IMR-90 (cell line): ENCODE data around the gene CPED1. TPM values are rescaled to one million over a fixed set of nuclear protein-coding genes. Genes with fewer than 3 reads are reported as not detected.

Experiments used
- ATAC-seq: fragments of 200-7000 bp; cut with Tn5 transposase; 2 replicates; pipeline ENCODE4 v1.9.1; 2020; ENCODE audit warnings: low read depth, mild to moderate bottlenecking, moderate library complexity
- BruUV-seq: library from RNA; stranded (reverse); fragments of 400-500 nt; replicated peaks from 2 replicates; lab custom pipeline; 2021; lab: Mats Ljungman, UMichigan
- CTCF ChIA-PET: fragments of 300-600 bp; formaldehyde crosslinking; extraction: SDS; loops from one replicate; lab custom pipeline; 2021; ENCODE audit warnings: antibody characterized with exemption; lab: Yijun Ruan, JAX
- POLR2A ChIA-PET: fragments of 300-600 bp; sonication (Branson Sonifier 250); formaldehyde crosslinking; loops from one replicate; lab custom pipeline; 2022; ENCODE audit warnings: antibody characterized with exemption; ENCODE audit not compliant: unreplicated experiment; lab: Charles Lee
- DNase-seq: peaks from one replicate; pipeline ENCODE4 v3.0.0; 2013
- H2AFZ ChIP-seq: replicated peaks from 2 replicates; pipeline ENCODE3; 2013; ENCODE audit warnings: low read length, mild to moderate bottlenecking; ENCODE audit not compliant: poor library complexity
- H2AK5ac ChIP-seq: 2 replicates; pipeline ENCODE4 v1.6.1; 2013; ENCODE audit warnings: low read depth, low read length, inconsistent platforms
- H2AK9ac ChIP-seq: replicated peaks from 2 replicates; pipeline ENCODE3; 2013; ENCODE audit warnings: mild to moderate bottlenecking, low read depth, low read length, moderate library complexity; ENCODE audit not compliant: poor library complexity
- H2BK120ac ChIP-seq: 2 replicates; pipeline ENCODE4 v1.6.1; 2013; ENCODE audit warnings: low read depth, low read length, inconsistent platforms
- H2BK15ac ChIP-seq: 3 replicates; pipeline ENCODE4 v1.6.1; 2013; ENCODE audit warnings: low read depth, low read length, inconsistent platforms
- H2BK20ac ChIP-seq: 2 replicates; pipeline ENCODE4 v1.6.1; 2013; ENCODE audit warnings: low read depth, mild to moderate bottlenecking, inconsistent platforms, low read length, moderate library complexity
- H2BK5ac ChIP-seq: 2 replicates; pipeline ENCODE4 v1.6.1; 2013; ENCODE audit warnings: mild to moderate bottlenecking, low read depth, low read length, inconsistent platforms; ENCODE audit not compliant: poor library complexity, severe bottlenecking
- H3K14ac ChIP-seq: replicated peaks from 2 replicates; pipeline ENCODE4 v1.6.1; 2013; ENCODE audit warnings: low read depth, low read length, inconsistent platforms
- H3K18ac ChIP-seq: 2 replicates; pipeline ENCODE4 v1.6.1; 2013; ENCODE audit warnings: low read depth, low read length, control low read depth
- H3K23ac ChIP-seq: 2 replicates; pipeline ENCODE4 v1.6.1; 2013; ENCODE audit warnings: low read depth, low read length, inconsistent platforms
- H3K27ac ChIP-seq: 2 replicates; pipeline ENCODE4 v1.5.1; 2013; ENCODE audit warnings: mild to moderate bottlenecking, control low read depth, low read length; ENCODE audit not compliant: insufficient read depth
- H3K27me3 ChIP-seq: 2 replicates; pipeline ENCODE4 v1.6.1; 2013; ENCODE audit warnings: low read length; ENCODE audit not compliant: control insufficient read depth, insufficient read depth
- H3K36me3 ChIP-seq: 2 replicates; pipeline ENCODE4 v1.6.1; 2013; ENCODE audit warnings: low read length, mixed read lengths; ENCODE audit not compliant: control insufficient read depth, insufficient read depth
- H3K4ac ChIP-seq: 2 replicates; pipeline ENCODE4 v1.6.1; 2013; ENCODE audit warnings: low read depth, low read length, inconsistent platforms
- H3K4me1 ChIP-seq: 2 replicates; pipeline ENCODE4 v1.6.1; 2013; ENCODE audit warnings: low read length, mixed read lengths; ENCODE audit not compliant: control insufficient read depth, insufficient read depth
- H3K4me2 ChIP-seq: 2 replicates; pipeline ENCODE4 v1.6.1; 2013; ENCODE audit warnings: low read depth, mild to moderate bottlenecking, control low read depth, low read length, moderate library complexity
- H3K4me3 ChIP-seq: 2 replicates; pipeline ENCODE4 v1.5.1; 2013; ENCODE audit warnings: low read depth, mild to moderate bottlenecking, control low read depth, low read length, moderate library complexity; ENCODE audit not compliant: insufficient read depth
- H3K56ac ChIP-seq: 2 replicates; pipeline ENCODE4 v1.6.1; 2013; ENCODE audit warnings: low read length, inconsistent platforms; ENCODE audit not compliant: insufficient read depth; ENCODE audit errors: extremely low read depth
- H3K79me1 ChIP-seq, 2 experiments: 2 replicates each; pipeline ENCODE4 v1.6.1; 2013; ENCODE audit warnings: low read length in 2 of 2, inconsistent platforms in 1 of 2, low read depth in 1 of 2
- H3K9ac ChIP-seq: 2 replicates; pipeline ENCODE4 v1.6.1; 2013; ENCODE audit warnings: low read depth, low read length, control low read depth
- H3K9me1 ChIP-seq: 2 replicates; pipeline ENCODE4 v1.6.1; 2013; ENCODE audit warnings: low read length, inconsistent platforms; ENCODE audit not compliant: insufficient read depth
- H3K9me3 ChIP-seq: 2 replicates; pipeline ENCODE4 v1.6.1; 2013; ENCODE audit warnings: low read length; ENCODE audit not compliant: control insufficient read depth, insufficient read depth
- H4K20me1 ChIP-seq: 2 replicates; pipeline ENCODE4 v1.6.1; 2013; ENCODE audit warnings: low read length, inconsistent platforms; ENCODE audit not compliant: insufficient read depth
- H4K5ac ChIP-seq: 2 replicates; pipeline ENCODE4 v1.6.1; 2013; ENCODE audit warnings: mild to moderate bottlenecking, low read depth, low read length, control low read depth
- H4K8ac ChIP-seq, 2 experiments: 2 replicates each; pipeline ENCODE4 v1.6.1; 2013; ENCODE audit warnings: low read depth in 2 of 2, low read length in 2 of 2, control low read depth in 1 of 2, inconsistent platforms in 1 of 2
- H4K91ac ChIP-seq: 2 replicates; pipeline ENCODE4 v1.6.1; 2013; ENCODE audit warnings: low read depth, low read length, inconsistent platforms; ENCODE audit not compliant: insufficient read depth
- CEBPB ChIP-seq: IDR thresholded peaks from 2 replicates; pipeline ENCODE4 v1.6.1; 2012; ENCODE audit warnings: low read depth, low read length, improper control_type of control experiment
- CHD1 ChIP-seq: IDR thresholded peaks from 2 replicates; pipeline ENCODE4 v1.6.1; 2012; ENCODE audit warnings: low read depth, low read length, improper control_type of control experiment
- FOS ChIP-seq: fragments of 150-350 bp; IDR thresholded peaks from 2 replicates; pipeline ENCODE4 v1.6.1; 2016; ENCODE audit warnings: low read depth, low read length
- MAFK ChIP-seq: IDR thresholded peaks from 2 replicates; pipeline ENCODE4 v1.6.1; 2012; ENCODE audit warnings: low read depth, low read length, improper control_type of control experiment
- MAZ ChIP-seq: IDR thresholded peaks from 2 replicates; pipeline ENCODE4 v1.6.1; 2012; ENCODE audit warnings: low read depth, mild to moderate bottlenecking, low read length, improper control_type of control experiment, moderate library complexity, borderline replicate concordance
- MXI1 ChIP-seq: IDR thresholded peaks from 2 replicates; pipeline ENCODE4 v1.6.1; 2012; ENCODE audit warnings: low read depth, mild to moderate bottlenecking, low read length, moderate library complexity, borderline replicate concordance
- NFE2L2 ChIP-seq: fragments of 150-350 bp; IDR thresholded peaks from 2 replicates; pipeline ENCODE4 v1.6.1; 2016; ENCODE audit warnings: low read depth, mild to moderate bottlenecking, low read length
- POLR2A ChIP-seq: IDR thresholded peaks from 2 replicates; pipeline ENCODE4 v1.6.1; 2012; ENCODE audit warnings: mild to moderate bottlenecking, low read depth, low read length
- RAD21 ChIP-seq: IDR thresholded peaks from 2 replicates; pipeline ENCODE4 v1.6.1; 2012; ENCODE audit warnings: low read length, improper control_type of control experiment
- RCOR1 ChIP-seq: IDR thresholded peaks from 2 replicates; pipeline ENCODE4 v1.6.1; 2012; ENCODE audit warnings: mild to moderate bottlenecking, low read length, improper control_type of control experiment; ENCODE audit not compliant: insufficient replicate concordance
- RFX5 ChIP-seq: IDR thresholded peaks from 2 replicates; pipeline ENCODE4 v1.8.0; 2012; ENCODE audit warnings: low read depth, mild to moderate bottlenecking, low read length, moderate library complexity
- SMC3 ChIP-seq: fragments of 150-350 bp; IDR thresholded peaks from 2 replicates; pipeline ENCODE4 v1.6.1; 2016; ENCODE audit warnings: low read depth, mild to moderate bottlenecking, antibody characterized with exemption, low read length, moderate library complexity
- USF2 ChIP-seq: fragments of 150-350 bp; IDR thresholded peaks from 2 replicates; pipeline ENCODE4 v1.6.1; 2017; ENCODE audit warnings: mild to moderate bottlenecking, antibody characterized with exemption, low read length, low read depth
- dilution Hi-C: fragments of 300-500 bp; cut with HindIII; formaldehyde crosslinking; loops from one replicate; pipeline ENCODE4 v1.14.3; 2018; ENCODE audit warnings: low sequenced_read_pairs; ENCODE audit not compliant: unreplicated experiment
- in situ Hi-C: fragments of 300-500 bp; cut with MboI; formaldehyde crosslinking; loops from 3 replicates; pipeline ENCODE4 v1.14.3; 2019; ENCODE audit warnings: low sequenced_read_pairs, inconsistent platforms, mixed read lengths
- intact Hi-C: fragments of 100-400 bp; cut with micrococcal nuclease; formaldehyde crosslinking; loops from 2 replicates; pipeline ENCODE4 v1.10.0; 2022
- polyA plus RNA-seq, 3 experiments: library from polyadenylated mRNA; depleted of rRNA; stranded (reverse); fragments of >200 nt; gene quantifications; 2 replicates each; pipeline ENCODE4 v1.2.3, GENCODE V29; 2012; ENCODE audit warnings: low replicate concordance in 1 of 3
- total RNA-seq: library from RNA; depleted of rRNA; stranded (reverse); fragments of >200 nt; gene quantifications from 2 replicates; pipeline ENCODE4 v1.2.3, GENCODE V29; 2012
- TF ChIP-seq, protein P1 (sequence below): fragments of 150-350 bp; IDR thresholded peaks from 2 replicates; pipeline ENCODE4 v1.6.1; 2016; ENCODE audit warnings: low read depth, mild to moderate bottlenecking, low read length, moderate library complexity, borderline replicate concordance

Gene CPED1
- total and polyA plus RNA-seq, 2 of the 4 experiments (the other 2 are of a cell fraction) = 31.2 to 96.8 TPM

DNA sequence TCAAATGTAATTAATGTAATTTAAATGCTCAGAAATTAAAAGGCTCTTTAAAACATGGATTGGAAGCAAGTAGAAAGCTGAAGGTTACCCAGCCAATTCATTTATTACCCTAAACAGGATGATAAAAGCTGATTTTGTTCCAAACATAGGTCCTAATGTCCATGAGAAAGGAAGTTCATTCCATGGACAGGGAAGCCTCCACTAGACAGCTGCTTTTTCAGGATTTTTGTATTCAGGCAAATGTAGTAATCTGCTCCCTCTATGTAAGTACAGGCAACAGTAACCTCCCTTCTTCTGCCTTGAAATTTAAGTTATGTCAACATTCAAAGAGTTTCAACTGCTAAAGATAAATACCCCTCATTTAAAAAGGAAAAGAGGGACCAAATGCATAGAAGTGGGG, 217.3 kb downstream of the CPED1 start:
- Histone ChIP-seq H4K5ac (no peak overlapping the region), H3K56ac (no peak overlapping the region), H3K27me3 (no peaks in the 10 kb centered on the region), H3K4me1 (peaks cover 2% of the 10 kb centered on the region; the same call in 1 of the 2 replicates), H3K27ac (no peak overlapping the region), H2AK9ac (no peak overlapping the region), H3K9me1 (no peaks in the 10 kb centered on the region), H3K14ac (no peak overlapping the region), H3K9ac (no peak overlapping the region), H3K79me1 (peaks cover 0 to 5% of the 10 kb centered on the region in 2 experiments; a peak in 1 of 4 replicates), H3K4ac (no peak overlapping the region), H2BK20ac (no peak overlapping the region), H2BK120ac (no peak overlapping the region), H3K18ac (no peak overlapping the region), H4K20me1 (no peaks in the 10 kb centered on the region), H3K9me3 (no peaks in the 10 kb centered on the region), H3K4me2 (no peak overlapping the region), H2AFZ (no peak overlapping the region), H2AK5ac (no peak overlapping the region), H2BK5ac (no peak overlapping the region), H3K4me3 (no peak overlapping the region), H3K36me3 (no peaks in the 10 kb centered on the region), H2BK15ac (no peak overlapping the region), H4K8ac (no peak overlapping the region), H4K91ac (no peak overlapping the region), H3K23ac (no peak overlapping the region)
- in situ Hi-C loops (no loop called here), dilution Hi-C loops (no loop called here), intact Hi-C loops (no loop called here)
- DNase-seq (no peak), ATAC-seq (no peak)
- no TSS peak for BruUV-seq
- TF ChIP-seq RFX5 = no peak
- no peak for TF ChIP-seq RAD21
- no peak for TF ChIP-seq USF2
- no peak for TF ChIP-seq MAFK
- TF ChIP-seq MAZ = no peak
- no peak for TF ChIP-seq MXI1
- no peak for TF ChIP-seq POLR2A
- TF ChIP-seq CHD1 = no peak
- TF ChIP-seq FOS = no peak
- no peak for TF ChIP-seq RCOR1
- no peak for TF ChIP-seq CEBPB
- TF ChIP-seq NFE2L2 = no peak
- TF ChIP-seq SMC3 = no peak
- TF ChIP-seq, protein P1, sequence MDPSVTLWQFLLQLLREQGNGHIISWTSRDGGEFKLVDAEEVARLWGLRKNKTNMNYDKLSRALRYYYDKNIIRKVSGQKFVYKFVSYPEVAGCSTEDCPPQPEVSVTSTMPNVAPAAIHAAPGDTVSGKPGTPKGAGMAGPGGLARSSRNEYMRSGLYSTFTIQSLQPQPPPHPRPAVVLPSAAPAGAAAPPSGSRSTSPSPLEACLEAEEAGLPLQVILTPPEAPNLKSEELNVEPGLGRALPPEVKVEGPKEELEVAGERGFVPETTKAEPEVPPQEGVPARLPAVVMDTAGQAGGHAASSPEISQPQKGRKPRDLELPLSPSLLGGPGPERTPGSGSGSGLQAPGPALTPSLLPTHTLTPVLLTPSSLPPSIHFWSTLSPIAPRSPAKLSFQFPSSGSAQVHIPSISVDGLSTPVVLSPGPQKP = no peak
- ChIA-PET POLR2A (no interaction called here), CTCF (no interaction called here)
